ENCODE results near the gene BTNL3. TPM values are rescaled to one million over a fixed set of nuclear protein-coding genes. Genes with fewer than 3 reads are reported as not detected.
A peak's percentile ranks its signal among the peaks of the same experiment; 100 is the strongest.

The BTNL3 gene
- total and polyA plus RNA-seq, 10 of the 15 experiments (the other 5 are each of a cell fraction or from before 2014, with no cell fraction given), result 0.39 TPM; not detected in 9

- ChIA-PET POLR2A (interaction anchor here (1.0 kb wide), 1 partner anchor 91 kb away, joined by 3 read pairs; no protein-coding TSS in a partner anchor), SMC1A (ENCODE audit: uncharacterized antibody, unreplicated experiment) (interaction anchor here (1.7 to 1.9 kb wide), 2 partner anchors 15 to 17 kb away, joined by 5 read pairs; no protein-coding TSS in a partner anchor), RAD21 (ENCODE audit: unreplicated experiment) (no interaction called here), CTCF (no interaction called here)
- no peak overlapping the region for H3K4me3 ChIP-seq
- intact Hi-C loops (cut with micrococcal nuclease; ENCODE audit: unreplicated experiment) (no loop called here), in situ Hi-C loops (cut with MboI) (no loop called here)
- no peak overlapping the region for H3K27ac ChIP-seq (ENCODE audit: control insufficient read depth, insufficient read depth)
- no peaks in the 10 kb centered on the region for H3K79me2 ChIP-seq (ENCODE audit: control insufficient read depth, insufficient read depth, low read length)
- DNase-seq (ENCODE audit: low read depth, low spot score) (no peak), ATAC-seq (peak; percentile 33; the same call in 2 of the 3 replicates), FAIRE-seq (no peak)
- H3K9ac ChIP-seq (ENCODE audit: control insufficient read depth, insufficient read depth, low read length), result no peak overlapping the region
- 46% methylated on average over 3 of the region's 3 CpGs for WGBS (ENCODE audit: insufficient coverage, insufficient replicate concordance, low lambda C conversion rate, missing lambda C conversion rate)
- no peaks in the 10 kb centered on the region for H3K27me3 ChIP-seq (replicated peaks in 1 of 2; ENCODE audit: control insufficient read depth in 2 of 2, insufficient read depth in 2 of 2, low read length in 1 of 2)
- H4K20me1 ChIP-seq (ENCODE audit: control insufficient read depth, insufficient read depth), result no peaks in the 10 kb centered on the region
- peak; percentile 14; the same call in 1 of the 2 replicates for TF ChIP-seq RUNX3 (IDR thresholded peaks at IDR 0.05; ENCODE audit: low read length)
- TF ChIP-seq IKZF1 (conservative IDR thresholded peaks at IDR 0.05), result 0 out of 2 replicates have a peak, but pooled peaks have one; percentile 8
- no peak for TF ChIP-seq CHD1 (IDR thresholded peaks at IDR 0.05; ENCODE audit: low read depth, low read length)
- no peaks in the 10 kb centered on the region; the same call in 2 of the 3 replicates for H3K9me3 ChIP-seq (replicated peaks; ENCODE audit: control insufficient read depth, insufficient read depth, low read length)
- no peak overlapping the region for H2AFZ ChIP-seq (ENCODE audit: control insufficient read depth, low read depth, low read length)
- H3K4me2 ChIP-seq (ENCODE audit: control insufficient read depth, insufficient read depth), result no peak overlapping the region
- no peaks in the 10 kb centered on the region for H3K4me1 ChIP-seq (ENCODE audit: control insufficient read depth, insufficient read depth, low read length)
- H3K36me3 ChIP-seq (ENCODE audit: control insufficient read depth in 2 of 2, insufficient read depth in 2 of 2, low read length in 1 of 2), result no peaks in the 10 kb centered on the region
- BruUV-seq (replicated peaks), result no TSS peak
These were observed 28.4 kb upstream of the BTNL3 start for GRCh38 chr5:180960209-180960608.

- ATAC-seq, result no peak
- CTCF ChIA-PET, result no interaction called here
- TF ChIP-seq HSF1 (IDR thresholded peaks at IDR 0.05; ENCODE audit: low read depth, low read length), result no peak
- TF ChIP-seq EP300 (IDR thresholded peaks at IDR 0.05; ENCODE audit: borderline replicate concordance in 1 of 2, control insufficient read depth in 1 of 2, low read depth in 2 of 2, low read length in 2 of 2), result no peak
- no peak for TF ChIP-seq ZBTB11 (CRISPR knock-in tag; IDR thresholded peaks at IDR 0.05)
- TF ChIP-seq ATF2 (IDR thresholded peaks at IDR 0.05; ENCODE audit: low read length), result no peak
- TF ChIP-seq BCL3 (IDR thresholded peaks at IDR 0.05; ENCODE audit: borderline replicate concordance, insufficient read depth, low read depth, low read length, poor library complexity, severe bottlenecking), result no peak
These were observed 19.2 kb upstream of the BTNL3 start for GRCh38 chr5:180969406-180969805.

More at GRCh38 chr5:180969406-180969805, 19.2 kb upstream of the BTNL3 start:
- 81% methylated on average over 15 of the region's 23 CpGs for WGBS (ENCODE audit: insufficient coverage, insufficient replicate concordance, low lambda C conversion rate, missing lambda C conversion rate)
- in situ Hi-C loops (cut with MboI) (no loop called here), intact Hi-C loops (cut with micrococcal nuclease; ENCODE audit: unreplicated experiment) (no loop called here)
- ChIA-PET POLR2A (no interaction called here), SMC1A (ENCODE audit: uncharacterized antibody, unreplicated experiment) (interaction anchor here (0.6 kb wide), 1 partner anchor 1016 kb away, joined by 3 read pairs; no protein-coding TSS in a partner anchor), RAD21 (ENCODE audit: unreplicated experiment) (no interaction called here)
- Histone ChIP-seq H3K4me2 (ENCODE audit: control insufficient read depth, insufficient read depth) (no peak overlapping the region), H3K4me1 (ENCODE audit: control insufficient read depth, insufficient read depth, low read length) (no peaks in the 10 kb centered on the region), H2AFZ (ENCODE audit: control insufficient read depth, low read depth, low read length) (no peak overlapping the region), H4K20me1 (ENCODE audit: control insufficient read depth, insufficient read depth) (no peaks in the 10 kb centered on the region), H3K4me3 (no peak overlapping the region), H3K36me3 (ENCODE audit: control insufficient read depth in 2 of 2, insufficient read depth in 2 of 2, low read length in 1 of 2) (no peaks in the 10 kb centered on the region), H3K9me3 (replicated peaks; ENCODE audit: control insufficient read depth, insufficient read depth, low read length) (no peaks in the 10 kb centered on the region; the same call in none of the 3 replicates), H3K9ac (ENCODE audit: control insufficient read depth, insufficient read depth, low read length) (no peak overlapping the region), H3K27me3 (replicated peaks in 1 of 2; ENCODE audit: control insufficient read depth in 2 of 2, insufficient read depth in 2 of 2, low read length in 1 of 2) (no peaks in the 10 kb centered on the region), H3K27ac (ENCODE audit: control insufficient read depth, insufficient read depth) (no peak overlapping the region), H3K79me2 (ENCODE audit: control insufficient read depth, insufficient read depth, low read length) (no peaks in the 10 kb centered on the region)
- DNase-seq (ENCODE audit: low read depth, low spot score) (no peak), FAIRE-seq (no peak)
- no TSS peak for BruUV-seq (replicated peaks)
